Transverse colon (tissue), 4 donors: ENCODE measurements around the gene PIGO.

Source experiments
- CTCF ChIP-seq, 5 experiments: fragments of 200-600 bp in 3 of 5; fragments of 450-650 bp in 2 of 5; sonication (generic) in 3 of 5; IDR thresholded peaks; 1 replicate in 2 of 5; 2 replicates in 3 of 5; pipeline ENCODE4 v1.5.1; 2016 to 2017; ENCODE audit warnings: antibody characterized with exemption in 5 of 5, inconsistent platforms in 3 of 5, mild to moderate bottlenecking in 2 of 5, moderate library complexity in 1 of 5
- EP300 ChIP-seq: sonication (generic); formaldehyde crosslinking; IDR thresholded peaks from one replicate; pipeline ENCODE4 v1.6.1; 2017; ENCODE audit warnings: antibody characterized with exemption, low read depth
- POLR2A ChIP-seq: fragments of 450-650 bp; IDR thresholded peaks from one replicate; pipeline ENCODE4 v1.6.1; 2016; ENCODE audit warnings: antibody characterized with exemption, mild to moderate bottlenecking, moderate library complexity
- POLR2AphosphoS5 ChIP-seq, 3 donors: sonication (generic); formaldehyde crosslinking; IDR thresholded peaks; one replicate each; pipeline ENCODE4 v1.6.1; 2016; ENCODE audit warnings: antibody characterized with exemption in 3 of 3

GRCh38 chr9:35108461-35108860, 12.1 kb upstream of the PIGO start:
- TF ChIP-seq POLR2A (no peak), CTCF (IDR thresholded peaks at IDR 0.05) (no peak), POLR2AphosphoS5 (IDR thresholded peaks at IDR 0.05) (no peak), EP300 (no peak)
